ENCODE results near the gene TMED7. TPM values are rescaled to one million over a fixed set of nuclear protein-coding genes. Genes with fewer than 3 reads are reported as not detected.

The TMED7 gene
- total and polyA plus RNA-seq, 2 of the 4 experiments (the other 2 are of a cell fraction) = 75.6 to 86.7 TPM

DNA sequence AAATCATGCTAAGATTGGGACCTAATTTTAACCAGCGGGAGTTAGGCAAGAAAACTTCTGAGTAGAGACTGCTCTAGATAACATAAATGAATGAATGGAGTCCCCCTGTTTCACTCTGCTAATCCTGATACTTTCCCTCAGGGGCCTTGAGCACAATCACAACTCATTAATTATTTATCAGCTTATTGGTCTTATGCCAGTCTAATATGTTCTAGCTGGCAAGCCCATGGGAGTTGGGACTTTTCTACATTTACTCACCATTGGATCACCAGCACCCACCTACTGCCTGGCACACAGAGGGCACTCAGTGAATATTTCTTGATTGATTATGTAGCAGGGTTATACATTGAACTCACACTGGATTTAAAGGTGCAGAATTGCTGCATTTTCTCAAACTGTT, 13.5 kb upstream of the TMED7 start:
- H2BK5ac ChIP-seq (ENCODE audit: low read depth, low read length, poor library complexity, severe bottlenecking) = no peak overlapping the region
- no TSS peak for BruUV-seq (replicated peaks)
- no peaks in the 10 kb centered on the region for H3K36me3 ChIP-seq (ENCODE audit: control insufficient read depth, insufficient read depth, low read length)
- no peaks in the 10 kb centered on the region for H3K4me1 ChIP-seq (ENCODE audit: control insufficient read depth, insufficient read depth, low read length)
- H2AFZ ChIP-seq (replicated peaks; ENCODE audit: low read length, poor library complexity) = no peak overlapping the region
- no peak overlapping the region for H3K4me2 ChIP-seq (ENCODE audit: low read depth, low read length)
- in situ Hi-C loops (cut with MboI; ENCODE audit: low sequenced_read_pairs) (no loop called here), dilution Hi-C loops (cut with HindIII; ENCODE audit: low sequenced_read_pairs, unreplicated experiment) (no loop called here), intact Hi-C loops (cut with micrococcal nuclease) (no loop called here)
- no peak overlapping the region for H2AK9ac ChIP-seq (replicated peaks; ENCODE audit: low read depth, low read length, poor library complexity)
- H3K9me3 ChIP-seq (ENCODE audit: control insufficient read depth, insufficient read depth, low read length) = no peaks in the 10 kb centered on the region
- no peaks in the 10 kb centered on the region for H3K79me1 ChIP-seq (ENCODE audit: low read depth in 1 of 2, low read length in 2 of 2)
- no CpG with 5 or more reads among the region's 1 CpG for WGBS, 2 experiments (ENCODE audit: extremely low coverage in 2 of 2, insufficient read length in 1 of 2)
- no peak overlapping the region for H3K56ac ChIP-seq (ENCODE audit: extremely low read depth, insufficient read depth, low read length)
- TF ChIP-seq MAZ (IDR thresholded peaks at IDR 0.05; ENCODE audit: borderline replicate concordance, low read depth, low read length) (no peak), BHLHE40 (IDR thresholded peaks at IDR 0.05; ENCODE audit: low read depth, low read length) (no peak), NFE2L2 (IDR thresholded peaks at IDR 0.05; ENCODE audit: low read depth, low read length) (no peak), RFX5 (IDR thresholded peaks at IDR 0.05; ENCODE audit: low read depth, low read length) (no peak), MXI1 (IDR thresholded peaks at IDR 0.05; ENCODE audit: borderline replicate concordance, low read depth, low read length) (no peak), SMC3 (IDR thresholded peaks at IDR 0.05; ENCODE audit: low read depth, low read length) (no peak), RAD21 (IDR thresholded peaks at IDR 0.05; ENCODE audit: low read length) (no peak), RCOR1 (IDR thresholded peaks at IDR 0.05; ENCODE audit: insufficient replicate concordance, low read length) (no peak), FOS (IDR thresholded peaks at IDR 0.05; ENCODE audit: low read depth, low read length) (no peak), CHD1 (IDR thresholded peaks at IDR 0.05; ENCODE audit: low read depth, low read length) (no peak), MAFK (IDR thresholded peaks at IDR 0.05; ENCODE audit: low read depth, low read length) (no peak), POLR2A (IDR thresholded peaks at IDR 0.05; ENCODE audit: low read depth, low read length) (no peak), CEBPB (IDR thresholded peaks at IDR 0.05; ENCODE audit: low read depth, low read length) (no peak)
- TF ChIP-seq, protein P1, sequence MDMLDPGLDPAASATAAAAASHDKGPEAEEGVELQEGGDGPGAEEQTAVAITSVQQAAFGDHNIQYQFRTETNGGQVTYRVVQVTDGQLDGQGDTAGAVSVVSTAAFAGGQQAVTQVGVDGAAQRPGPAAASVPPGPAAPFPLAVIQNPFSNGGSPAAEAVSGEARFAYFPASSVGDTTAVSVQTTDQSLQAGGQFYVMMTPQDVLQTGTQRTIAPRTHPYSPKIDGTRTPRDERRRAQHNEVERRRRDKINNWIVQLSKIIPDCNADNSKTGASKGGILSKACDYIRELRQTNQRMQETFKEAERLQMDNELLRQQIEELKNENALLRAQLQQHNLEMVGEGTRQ (IDR thresholded peaks at IDR 0.05; ENCODE audit: low read depth, low read length) = no peak
- TF ChIP-seq, protein P2, sequence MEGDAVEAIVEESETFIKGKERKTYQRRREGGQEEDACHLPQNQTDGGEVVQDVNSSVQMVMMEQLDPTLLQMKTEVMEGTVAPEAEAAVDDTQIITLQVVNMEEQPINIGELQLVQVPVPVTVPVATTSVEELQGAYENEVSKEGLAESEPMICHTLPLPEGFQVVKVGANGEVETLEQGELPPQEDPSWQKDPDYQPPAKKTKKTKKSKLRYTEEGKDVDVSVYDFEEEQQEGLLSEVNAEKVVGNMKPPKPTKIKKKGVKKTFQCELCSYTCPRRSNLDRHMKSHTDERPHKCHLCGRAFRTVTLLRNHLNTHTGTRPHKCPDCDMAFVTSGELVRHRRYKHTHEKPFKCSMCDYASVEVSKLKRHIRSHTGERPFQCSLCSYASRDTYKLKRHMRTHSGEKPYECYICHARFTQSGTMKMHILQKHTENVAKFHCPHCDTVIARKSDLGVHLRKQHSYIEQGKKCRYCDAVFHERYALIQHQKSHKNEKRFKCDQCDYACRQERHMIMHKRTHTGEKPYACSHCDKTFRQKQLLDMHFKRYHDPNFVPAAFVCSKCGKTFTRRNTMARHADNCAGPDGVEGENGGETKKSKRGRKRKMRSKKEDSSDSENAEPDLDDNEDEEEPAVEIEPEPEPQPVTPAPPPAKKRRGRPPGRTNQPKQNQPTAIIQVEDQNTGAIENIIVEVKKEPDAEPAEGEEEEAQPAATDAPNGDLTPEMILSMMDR (conservative IDR thresholded peaks at IDR 0.05; ENCODE audit: low read depth, low read length) = no peak
- TF ChIP-seq, protein P3, sequence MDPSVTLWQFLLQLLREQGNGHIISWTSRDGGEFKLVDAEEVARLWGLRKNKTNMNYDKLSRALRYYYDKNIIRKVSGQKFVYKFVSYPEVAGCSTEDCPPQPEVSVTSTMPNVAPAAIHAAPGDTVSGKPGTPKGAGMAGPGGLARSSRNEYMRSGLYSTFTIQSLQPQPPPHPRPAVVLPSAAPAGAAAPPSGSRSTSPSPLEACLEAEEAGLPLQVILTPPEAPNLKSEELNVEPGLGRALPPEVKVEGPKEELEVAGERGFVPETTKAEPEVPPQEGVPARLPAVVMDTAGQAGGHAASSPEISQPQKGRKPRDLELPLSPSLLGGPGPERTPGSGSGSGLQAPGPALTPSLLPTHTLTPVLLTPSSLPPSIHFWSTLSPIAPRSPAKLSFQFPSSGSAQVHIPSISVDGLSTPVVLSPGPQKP (IDR thresholded peaks at IDR 0.05; ENCODE audit: borderline replicate concordance, low read depth, low read length) = no peak
- H4K5ac ChIP-seq (ENCODE audit: low read depth, low read length) = no peak overlapping the region
- H3K9me1 ChIP-seq (ENCODE audit: insufficient read depth, low read length) = no peaks in the 10 kb centered on the region; the same call in 1 of the 2 replicates
- DNase-seq (no peak), ATAC-seq (ENCODE audit: low read depth) (no peak)
- no peak overlapping the region for H2BK120ac ChIP-seq (ENCODE audit: low read depth, low read length)
- no peak overlapping the region for H3K9ac ChIP-seq (ENCODE audit: low read depth, low read length)
- no peak overlapping the region for H3K27ac ChIP-seq (ENCODE audit: insufficient read depth, low read length)
- H3K4me3 ChIP-seq (ENCODE audit: insufficient read depth, low read depth, low read length) = no peak overlapping the region
- H2AK5ac ChIP-seq (ENCODE audit: low read depth, low read length) = no peak overlapping the region
- ChIA-PET CTCF (no interaction called here), POLR2A (ENCODE audit: unreplicated experiment) (no interaction called here)
- no peak overlapping the region for H2BK15ac ChIP-seq (ENCODE audit: low read depth, low read length)
- no peak overlapping the region for H4K8ac ChIP-seq (ENCODE audit: low read depth in 2 of 2, low read length in 2 of 2)
- H3K23ac ChIP-seq (ENCODE audit: low read depth, low read length) = no peak overlapping the region
- H3K27me3 ChIP-seq (ENCODE audit: control insufficient read depth, insufficient read depth, low read length) = peaks cover 9% of the 10 kb centered on the region
- H4K91ac ChIP-seq (ENCODE audit: insufficient read depth, low read depth, low read length) = no peak overlapping the region
- H4K20me1 ChIP-seq (ENCODE audit: insufficient read depth, low read length) = no peaks in the 10 kb centered on the region
- H3K4ac ChIP-seq (ENCODE audit: low read depth, low read length) = no peak overlapping the region
- no peak overlapping the region for H3K14ac ChIP-seq (replicated peaks; ENCODE audit: low read depth, low read length)
- H2BK20ac ChIP-seq (ENCODE audit: low read depth, low read length) = no peak overlapping the region
- no peak overlapping the region for H3K18ac ChIP-seq (ENCODE audit: low read depth, low read length)
